Measurements from ENCODE around the gene TMEM212. TPM values are rescaled to one million over a fixed set of nuclear protein-coding genes. Genes with fewer than 3 reads are reported as not detected.

The TMEM212 gene
- total and polyA plus RNA-seq, 2 donors (not counting 3 experiments of a cell fraction or from before 2014, with no cell fraction given): not detected

DNA sequence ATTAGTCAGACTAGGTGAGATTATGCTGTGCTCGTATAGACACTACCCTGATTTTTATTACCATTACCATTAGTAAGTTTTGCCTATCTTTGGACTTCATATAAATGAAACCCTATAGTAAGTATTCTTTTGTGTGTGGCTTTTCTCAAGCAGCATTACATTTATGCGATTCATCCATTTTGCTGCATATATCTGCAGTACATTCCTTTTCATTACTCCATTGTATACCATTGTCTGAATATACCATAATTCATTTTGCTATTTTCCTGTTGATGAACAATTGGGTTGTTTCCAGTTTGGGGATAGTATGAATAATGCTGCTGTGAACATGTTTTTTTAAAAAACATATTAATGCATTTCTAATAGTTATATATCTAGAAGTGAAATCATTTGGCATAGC is 45.3 kb downstream of the TMEM212 start:
- no peaks in the 10 kb centered on the region for H4K20me1 ChIP-seq (replicated peaks; ENCODE audit: control insufficient read depth, extremely low read depth, insufficient read depth, low read length)
- no peak overlapping the region for H2AFZ ChIP-seq (ENCODE audit: low read depth, low read length)
- H3K79me2 ChIP-seq (ENCODE audit: control insufficient read depth, insufficient read depth, low read length): no peaks in the 10 kb centered on the region
- intact Hi-C loops (cut with micrococcal nuclease): no loop called here
- no peak overlapping the region for H3K9ac ChIP-seq (replicated peaks; ENCODE audit: extremely low read depth, insufficient read depth, low read length)
- dilution Hi-C loops (cut with MboI; ENCODE audit: extremely low pct_ligation_motif_present, low sequenced_read_pairs): no loop called here
- no peak overlapping the region for H3K27ac ChIP-seq (ENCODE audit: insufficient read depth, low read depth, low read length)
- H3K4me3 ChIP-seq (replicated peaks in 1 of 3; ENCODE audit: insufficient read depth in 1 of 3, low read depth in 1 of 3, low read length in 3 of 3): no peak overlapping the region
- DNase-seq (ENCODE audit: low read depth, low spot score) (peak; percentile 33), FAIRE-seq (no peak)
- no peak overlapping the region for H3K4me2 ChIP-seq (ENCODE audit: insufficient read depth, low read length)
- H3K9me1 ChIP-seq (replicated peaks; ENCODE audit: control insufficient read depth, extremely low read depth, insufficient read depth, low read length): no peaks in the 10 kb centered on the region
- no peaks in the 10 kb centered on the region for H3K9me3 ChIP-seq (replicated peaks; ENCODE audit: control insufficient read depth, insufficient read depth, low read length)
- no peaks in the 10 kb centered on the region for H3K27me3 ChIP-seq (ENCODE audit: control insufficient read depth in 2 of 2, insufficient read depth in 2 of 2, low read length in 2 of 2)
- no peaks in the 10 kb centered on the region for H3K36me3 ChIP-seq (ENCODE audit: control insufficient read depth in 2 of 2, extremely low read depth in 1 of 2, insufficient read depth in 2 of 2, low read length in 2 of 2)
- POLR2A ChIA-PET: no interaction called here
- no peaks in the 10 kb centered on the region for H3K4me1 ChIP-seq (ENCODE audit: control insufficient read depth, extremely low read depth, insufficient read depth, low read length)
- CTCF ChIA-PET: no interaction called here
- no peak for TF ChIP-seq FOS (IDR thresholded peaks at IDR 0.05; ENCODE audit: borderline replicate concordance, insufficient read depth, low read length)
- TF ChIP-seq MAX (IDR thresholded peaks at IDR 0.05; ENCODE audit: insufficient read depth, insufficient read length): no peak
- no peak for TF ChIP-seq POLR2AphosphoS5 (IDR thresholded peaks at IDR 0.05; ENCODE audit: insufficient read depth, low read depth, low read length)
- no peak for TF ChIP-seq MYC (IDR thresholded peaks at IDR 0.05; ENCODE audit: low read depth, low read length)
- no peak for TF ChIP-seq JUN (IDR thresholded peaks at IDR 0.05; ENCODE audit: borderline replicate concordance, insufficient read depth, insufficient read length, low read depth)
- no peak for TF ChIP-seq EZH2 (IDR thresholded peaks at IDR 0.05; ENCODE audit: borderline replicate concordance, low read depth, low read length, severe bottlenecking)
- no peak for TF ChIP-seq POLR2A (IDR thresholded peaks at IDR 0.05; ENCODE audit: low read depth, low read length)
- no peak for TF ChIP-seq GATA2 (IDR thresholded peaks at IDR 0.05; ENCODE audit: insufficient read depth, insufficient read length, low read depth, low read length)
- TF ChIP-seq, protein P1, sequence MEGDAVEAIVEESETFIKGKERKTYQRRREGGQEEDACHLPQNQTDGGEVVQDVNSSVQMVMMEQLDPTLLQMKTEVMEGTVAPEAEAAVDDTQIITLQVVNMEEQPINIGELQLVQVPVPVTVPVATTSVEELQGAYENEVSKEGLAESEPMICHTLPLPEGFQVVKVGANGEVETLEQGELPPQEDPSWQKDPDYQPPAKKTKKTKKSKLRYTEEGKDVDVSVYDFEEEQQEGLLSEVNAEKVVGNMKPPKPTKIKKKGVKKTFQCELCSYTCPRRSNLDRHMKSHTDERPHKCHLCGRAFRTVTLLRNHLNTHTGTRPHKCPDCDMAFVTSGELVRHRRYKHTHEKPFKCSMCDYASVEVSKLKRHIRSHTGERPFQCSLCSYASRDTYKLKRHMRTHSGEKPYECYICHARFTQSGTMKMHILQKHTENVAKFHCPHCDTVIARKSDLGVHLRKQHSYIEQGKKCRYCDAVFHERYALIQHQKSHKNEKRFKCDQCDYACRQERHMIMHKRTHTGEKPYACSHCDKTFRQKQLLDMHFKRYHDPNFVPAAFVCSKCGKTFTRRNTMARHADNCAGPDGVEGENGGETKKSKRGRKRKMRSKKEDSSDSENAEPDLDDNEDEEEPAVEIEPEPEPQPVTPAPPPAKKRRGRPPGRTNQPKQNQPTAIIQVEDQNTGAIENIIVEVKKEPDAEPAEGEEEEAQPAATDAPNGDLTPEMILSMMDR (IDR thresholded peaks at IDR 0.05; ENCODE audit: extremely low read depth in 1 of 2, insufficient read depth in 1 of 2, low read depth in 1 of 2, low read length in 2 of 2): no peak
- BruUV-seq (replicated peaks): no TSS peak

Measured in endothelial cell of umbilical vein (primary cell).